T-helper 2 cell treated with Interferon-gamma antibody and Interleukin-4, amounts not matched to agents 100 ng/mL and 5 ng/mL, for 36 hours (primary cell): ENCODE measurements around the gene PIAS1. TPM values are rescaled to one million over a fixed set of nuclear protein-coding genes. Genes with fewer than 3 reads are reported as not detected.

Experiments
- intact Hi-C: fragments of 100-400 bp; cut with micrococcal nuclease; formaldehyde crosslinking; loops from one replicate; pipeline ENCODE4 v1.15.1; 2023
- total RNA-seq: library from RNA; stranded (reverse); gene quantifications from 2 replicates; pipeline ENCODE4 v1.2.3, GENCODE V29; 2022

PIAS1 gene
- total RNA-seq, 1 donor from 2014 or later = 42.9 TPM

DNA sequence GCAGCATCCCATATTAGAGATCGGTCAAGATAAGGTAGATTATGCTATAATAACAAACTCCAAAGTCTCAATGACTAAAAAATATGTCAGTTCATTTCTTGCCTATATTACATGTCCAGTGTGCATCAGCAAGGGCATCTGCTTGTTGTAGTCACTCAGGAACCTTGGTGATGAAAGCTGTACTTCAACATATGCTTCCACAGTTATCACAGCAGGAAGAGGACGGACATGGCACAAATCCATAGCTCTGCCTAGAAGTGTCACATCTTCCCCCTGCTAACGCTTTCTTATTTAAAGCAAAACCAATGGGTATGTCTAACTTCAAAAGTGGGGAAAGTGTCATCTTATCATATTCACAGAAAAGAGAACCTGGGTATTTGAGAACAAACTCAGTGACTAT is 20.0 kb upstream of the PIAS1 start:
- intact Hi-C loops = no loop called here

- intact Hi-C loops = no loop called here
Measured at GRCh38 chr15:68034719-68035293, 19.3 kb upstream of the PIAS1 start.

GRCh38 chr15:68038246-68038645 is 15.9 kb upstream of the PIAS1 start:
- intact Hi-C loops = no loop called here

- intact Hi-C loops = no loop called here
Measured at GRCh38 chr15:68040144-68040543, 14.0 kb upstream of the PIAS1 start.

DNA sequence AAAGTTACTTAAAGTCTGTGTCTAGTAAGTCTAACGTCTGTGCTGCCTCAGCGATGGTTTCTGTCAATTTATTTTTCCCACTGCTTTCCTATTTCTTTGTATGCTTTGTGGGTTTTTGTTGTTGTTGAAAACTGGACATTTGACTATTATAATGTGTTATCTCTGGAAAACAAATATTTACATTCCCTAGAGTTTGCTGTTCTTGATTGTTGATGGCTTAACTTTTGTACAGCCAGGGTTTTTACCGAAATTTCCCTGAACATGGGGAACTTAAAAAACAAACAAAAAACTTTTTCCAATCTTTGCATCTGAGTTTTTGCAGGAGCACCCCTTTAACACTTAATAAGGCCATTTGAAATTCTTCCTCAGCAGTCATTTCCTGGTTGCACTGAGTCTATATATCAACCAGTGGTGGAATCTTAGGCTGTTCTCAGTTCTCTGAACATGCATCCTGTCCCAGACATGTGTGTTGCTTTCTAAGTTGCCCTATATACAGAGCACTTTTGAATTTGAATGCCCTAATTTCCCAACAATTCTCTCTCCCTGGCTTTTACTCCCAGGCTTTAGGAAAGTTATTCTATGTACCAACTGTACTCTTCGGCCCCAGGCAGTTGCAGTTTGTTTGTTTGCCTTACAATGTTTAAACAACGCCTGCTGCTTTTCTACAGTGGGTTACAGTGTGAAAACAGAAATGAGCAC is 11.8 kb upstream of the PIAS1 start:
- intact Hi-C loops = no loop called here

GRCh38 chr15:68042855-68043222 is 11.3 kb upstream of the PIAS1 start:
- intact Hi-C loops = no loop called here

- intact Hi-C loops = no loop called here
Measured at GRCh38 chr15:68045289-68046265, 8.5 kb upstream of the PIAS1 start.

DNA sequence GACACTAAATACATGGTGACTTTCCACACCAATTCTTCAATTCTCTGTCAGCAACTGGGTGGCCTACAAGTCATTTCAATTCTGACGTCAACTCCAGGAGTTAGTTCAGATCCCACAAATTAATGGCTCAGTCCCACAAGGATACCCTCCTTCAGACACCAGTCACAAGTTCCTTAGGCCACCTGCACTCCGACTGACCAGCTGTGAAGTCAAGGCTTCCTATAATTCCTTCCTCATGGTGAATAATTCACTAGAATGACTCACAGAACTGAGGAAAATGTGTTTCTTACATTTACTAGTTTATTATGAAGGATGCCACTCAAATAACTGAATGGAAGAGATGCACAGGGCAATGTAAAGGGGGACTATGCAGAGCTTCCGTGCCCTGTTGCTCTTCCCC is 6.3 kb upstream of the PIAS1 start:
- intact Hi-C loops = no loop called here

- intact Hi-C loops = loop anchor here (5.0 to 10.0 kb wide), 3 partner anchors 186 to 799 kb away; partner anchors contain the start of genes AAGAB and IQCH
Measured at GRCh38 chr15:68051109-68051508, 3.0 kb upstream of the PIAS1 start.

- intact Hi-C loops = loop anchor here (5.0 to 10.0 kb wide), 3 partner anchors 187 to 800 kb away; partner anchors contain the start of genes AAGAB and IQCH
Measured at GRCh38 chr15:68051907-68052306, 2.2 kb upstream of the PIAS1 start.

- intact Hi-C loops = loop anchor here (5.0 to 10.0 kb wide), 3 partner anchors 188 to 800 kb away; partner anchors contain the start of genes AAGAB and IQCH
Measured at GRCh38 chr15:68052431-68052830, 1.7 kb upstream of the PIAS1 start.

DNA sequence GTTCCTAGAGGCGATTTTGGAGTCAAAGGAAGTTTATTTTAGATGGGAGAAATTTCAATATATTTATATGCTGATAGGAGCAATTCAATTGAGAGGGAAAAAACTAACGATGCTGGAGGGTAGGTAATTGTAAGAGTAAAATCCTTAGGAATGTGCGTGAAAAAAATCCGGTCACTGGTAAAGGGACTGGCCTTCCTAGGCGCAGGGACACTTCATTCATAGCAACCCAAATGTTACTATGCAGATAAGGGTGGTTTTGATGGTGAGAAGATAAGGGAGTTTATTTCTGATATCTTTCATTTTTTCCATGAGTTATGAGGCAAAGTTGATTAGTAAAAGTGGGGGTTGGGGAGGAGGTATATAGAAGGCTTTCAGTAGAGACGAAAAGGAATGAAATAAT is 1.1 kb upstream of the PIAS1 start:
- intact Hi-C loops = loop anchor here (5.0 to 10.0 kb wide), 3 partner anchors 188 to 801 kb away; partner anchors contain the start of genes AAGAB and IQCH

DNA sequence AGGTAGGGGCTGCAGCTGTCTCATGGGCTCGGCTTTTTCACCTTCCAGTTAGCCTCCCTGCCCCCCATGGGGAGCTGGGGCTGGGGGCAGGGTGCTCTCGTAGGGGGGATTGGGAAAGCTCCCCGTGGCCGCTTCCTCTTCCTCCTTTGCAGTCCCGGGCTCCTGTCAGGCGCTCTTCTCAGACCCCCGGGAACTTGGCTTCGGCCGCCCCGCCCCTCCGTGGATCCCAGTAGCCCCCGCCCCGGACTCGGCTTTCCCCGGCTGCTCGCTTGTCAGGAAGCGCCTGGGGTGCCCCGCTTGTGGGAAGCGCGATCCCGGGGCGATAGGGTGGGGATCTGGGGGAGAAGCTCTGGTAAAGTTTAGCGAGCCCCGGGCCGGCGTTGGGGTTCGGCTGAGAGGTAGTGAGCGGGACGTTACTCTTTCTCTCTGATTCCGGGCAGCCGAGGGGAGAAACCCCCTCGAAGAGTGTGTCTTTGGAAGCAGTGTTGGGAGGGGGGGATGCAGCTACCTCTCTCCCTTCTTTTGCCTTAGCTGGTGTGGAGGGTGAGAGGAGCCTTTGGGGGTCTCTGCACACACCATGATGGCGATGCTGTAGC is 611 bp downstream of the PIAS1 start:
- intact Hi-C loops = loop anchor here (1.0 to 10.0 kb wide), 6 partner anchors 58 to 802 kb away; partner anchors contain the start of genes AAGAB, CLN6, IQCH and RNU6-1

DNA sequence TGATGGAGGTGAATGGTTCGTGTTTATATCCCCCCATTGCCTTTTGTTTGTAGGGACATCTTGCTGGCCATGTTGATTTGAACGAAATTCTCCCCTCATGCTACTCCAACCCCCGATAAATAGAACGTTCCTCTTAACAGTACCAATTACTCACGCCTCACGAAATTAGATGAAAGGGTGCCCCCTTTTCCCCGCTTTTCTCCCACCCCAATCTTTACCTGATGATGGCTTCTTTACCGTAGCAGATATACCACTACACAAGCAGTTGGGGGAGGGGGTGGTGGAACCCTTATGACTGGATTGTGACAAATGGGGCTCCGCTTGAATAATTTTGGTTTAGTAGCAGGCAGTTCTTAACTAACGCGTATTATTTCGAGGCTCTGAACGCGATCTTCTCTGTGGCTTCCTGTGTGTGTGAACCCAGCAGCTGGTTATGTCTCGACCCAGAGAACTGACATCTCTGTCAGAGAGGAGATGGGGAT is 1.1 kb downstream of the PIAS1 start:
- intact Hi-C loops = loop anchor here (5.0 to 10.0 kb wide), 3 partner anchors 57 to 760 kb away; no protein-coding TSS in a partner anchor

DNA sequence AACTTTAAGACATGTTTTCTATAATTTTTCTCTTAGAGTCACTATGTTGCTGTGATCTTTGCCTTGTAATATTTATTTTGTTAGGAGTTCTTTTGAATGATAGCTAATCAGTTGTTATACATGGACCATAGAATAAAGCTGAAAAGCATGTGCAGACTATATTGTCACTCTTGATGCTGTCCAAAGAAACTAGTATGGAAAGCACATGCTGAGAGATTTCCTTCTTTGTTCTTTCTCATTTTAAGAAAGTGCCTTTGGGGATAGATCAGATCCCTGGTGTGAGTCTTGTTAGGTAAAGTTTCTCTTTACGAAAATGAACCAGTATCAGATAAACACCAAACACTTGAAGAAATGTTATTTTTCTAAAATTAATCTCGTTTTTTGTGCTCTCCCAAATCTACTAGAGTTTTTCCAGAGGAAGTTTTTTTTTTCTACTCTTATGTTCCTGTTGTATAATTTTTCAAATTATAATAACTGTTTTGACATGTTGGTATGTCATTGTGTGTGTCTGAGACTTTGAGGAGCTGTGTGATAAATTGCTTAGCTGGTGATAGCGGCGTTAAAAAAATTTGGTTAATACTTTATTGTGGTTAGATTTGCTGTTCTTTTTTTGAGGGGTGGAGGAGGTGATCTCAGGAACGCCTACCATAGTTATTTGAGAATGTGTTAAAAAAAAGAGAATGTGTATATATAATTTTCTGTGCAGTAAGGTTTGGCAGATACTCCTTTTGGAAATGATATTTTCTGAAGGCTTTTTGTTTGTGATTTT is 2.2 kb downstream of the PIAS1 start:
- intact Hi-C loops = loop anchor here (5.0 to 10.0 kb wide), 3 partner anchors 56 to 759 kb away; no protein-coding TSS in a partner anchor

- intact Hi-C loops = loop anchor here (5.0 to 10.0 kb wide), 3 partner anchors 55 to 758 kb away; no protein-coding TSS in a partner anchor
Measured at GRCh38 chr15:68057034-68057433, 2.9 kb downstream of the PIAS1 start.

GRCh38 chr15:68057758-68058157 is 3.6 kb downstream of the PIAS1 start:
- intact Hi-C loops = loop anchor here (5.0 to 10.0 kb wide), 3 partner anchors 55 to 757 kb away; no protein-coding TSS in a partner anchor

DNA sequence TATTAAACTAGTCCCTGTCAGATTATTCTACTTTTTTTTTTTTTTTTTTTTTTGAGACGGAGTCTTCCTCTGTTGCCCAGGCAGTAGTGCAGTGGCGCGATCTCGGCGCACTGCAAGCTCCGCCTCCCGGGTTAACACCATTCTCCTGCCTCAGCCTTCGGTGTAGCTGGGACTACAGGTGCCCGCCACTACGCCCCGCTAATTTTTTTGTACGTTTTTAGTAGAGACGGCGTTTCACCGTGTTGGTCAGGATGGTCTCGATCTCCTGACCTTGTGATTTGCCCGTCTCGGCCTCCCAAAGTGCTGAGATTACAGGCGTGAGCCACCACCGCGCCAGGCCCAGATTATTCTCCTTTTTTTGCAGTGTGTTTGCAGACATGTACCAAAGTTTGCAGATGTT is 4.9 kb downstream of the PIAS1 start:
- intact Hi-C loops = loop anchor here (5.0 to 10.0 kb wide), 3 partner anchors 53 to 756 kb away; no protein-coding TSS in a partner anchor

DNA sequence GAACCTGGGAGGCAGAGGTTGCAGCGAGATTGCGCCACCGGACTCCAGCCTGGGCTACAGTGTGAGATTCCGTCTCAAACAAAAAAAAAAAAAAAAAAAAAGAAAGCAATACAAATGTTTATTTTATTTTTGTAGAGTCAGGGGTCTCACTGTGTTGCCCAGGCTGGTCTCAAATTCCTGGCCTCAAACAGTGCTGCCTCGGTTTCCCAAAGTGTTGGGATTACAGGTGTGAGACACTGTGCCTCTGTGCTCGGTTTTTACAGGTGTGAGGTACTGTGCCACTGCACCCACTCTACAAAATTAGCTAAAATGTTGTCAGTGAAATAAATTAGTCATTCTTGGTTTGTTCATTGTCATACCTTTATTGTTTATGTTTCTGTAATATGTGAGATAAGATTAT is 5.5 kb downstream of the PIAS1 start:
- intact Hi-C loops = loop anchor here (5.0 to 10.0 kb wide), 3 partner anchors 53 to 755 kb away; no protein-coding TSS in a partner anchor

- intact Hi-C loops = no loop called here
Measured at GRCh38 chr15:68061171-68061570, 7.1 kb downstream of the PIAS1 start.
